WTC11 (cell line): ENCODE measurements around the gene LLGL2. TPM values are rescaled to one million over a fixed set of nuclear protein-coding genes. Genes with fewer than 3 reads are reported as not detected.

ENCODE experiments used
- ATAC-seq: fragments of 200-7000 bp; cut with Tn5 transposase; 2 replicates; pipeline ENCODE4 v1.10.0; 2021; ENCODE audit warnings: mild to moderate bottlenecking, moderate library complexity
- CTCF ChIA-PET: fragments of 300-600 bp; sonication (Branson Sonifier 250); formaldehyde crosslinking; loops from one replicate; lab custom pipeline; 2021; ENCODE audit warnings: antibody characterized with exemption; lab: Charles Lee
- POLR2A ChIA-PET: fragments of 350-600 bp; sonication (Branson Sonifier 250); formaldehyde crosslinking; loops from one replicate; lab custom pipeline; 2021; ENCODE audit warnings: antibody characterized with exemption; lab: Charles Lee
- DNase-seq: peaks from one replicate; pipeline ENCODE4 v3.0.0; 2021; ENCODE audit warnings: low spot score
- H3K27ac Mint-ChIP-seq: 2 replicates; pipeline ENCODE4 v1.8.0; 2021; ENCODE audit warnings: mixed read lengths
- H3K27me3 Mint-ChIP-seq: 2 replicates; pipeline ENCODE4 v1.8.0; 2021; ENCODE audit warnings: low read depth, mild to moderate bottlenecking, moderate library complexity, mixed read lengths
- H3K36me3 Mint-ChIP-seq: 2 replicates; pipeline ENCODE4 v1.8.0; 2021; ENCODE audit warnings: mixed read lengths
- H3K4me1 Mint-ChIP-seq: 2 replicates; pipeline ENCODE4 v1.8.0; 2022; ENCODE audit warnings: mixed read lengths
- H3K4me3 Mint-ChIP-seq: 2 replicates; pipeline ENCODE4 v1.8.0; 2021; ENCODE audit warnings: mild to moderate bottlenecking, moderate library complexity, mixed read lengths
- H3K9me3 Mint-ChIP-seq: 2 replicates; pipeline ENCODE4 v1.8.0; 2021; ENCODE audit warnings: mixed read lengths
- ATF6 ChIP-seq: sonication (generic); formaldehyde crosslinking; IDR thresholded peaks from 2 replicates; pipeline ENCODE4 v1.8.1; 2023; ENCODE audit warnings: mild to moderate bottlenecking, missing genetic modification reagents
- ERG ChIP-seq: fragments of 250-450 bp; sonication (Bioruptor Pico); IDR thresholded peaks from 2 replicates; pipeline ENCODE4 v1.8.0; 2021; ENCODE audit warnings: mild to moderate bottlenecking
- FOXJ3 ChIP-seq: sonication (generic); formaldehyde crosslinking; IDR thresholded peaks from 2 replicates; pipeline ENCODE4 v1.9.0; 2021; ENCODE audit warnings: missing genetic modification reagents, mild to moderate bottlenecking, borderline replicate concordance
- JUN ChIP-seq: sonication (generic); formaldehyde crosslinking; IDR thresholded peaks from 2 replicates; pipeline ENCODE4 v1.8.0; 2023; ENCODE audit warnings: mild to moderate bottlenecking, missing genetic modification reagents
- MXD4 ChIP-seq: fragments of 250-450 bp; sonication (Bioruptor Pico); IDR thresholded peaks from 2 replicates; pipeline ENCODE4 v1.8.0; 2021; ENCODE audit warnings: mild to moderate bottlenecking, moderate library complexity, borderline replicate concordance
- NR1H2 ChIP-seq: sonication (generic); formaldehyde crosslinking; IDR thresholded peaks from 2 replicates; pipeline ENCODE4 v1.9.0; 2021; ENCODE audit warnings: mild to moderate bottlenecking, moderate library complexity, missing genetic modification reagents
- SP1 ChIP-seq: sonication (generic); formaldehyde crosslinking; conservative IDR thresholded peaks from 2 replicates; pipeline ENCODE4 v1.8.1; 2022; ENCODE audit warnings: missing genetic modification reagents
- TP53 ChIP-seq: sonication (generic); formaldehyde crosslinking; IDR thresholded peaks from 2 replicates; pipeline ENCODE4 v1.8.1; 2023; ENCODE audit warnings: mild to moderate bottlenecking, missing genetic modification reagents
- USF1 ChIP-seq: sonication (generic); formaldehyde crosslinking; IDR thresholded peaks from 2 replicates; pipeline ENCODE4 v1.8.0; 2022; ENCODE audit warnings: mild to moderate bottlenecking, missing genetic modification reagents
- ZNF219 ChIP-seq: sonication (generic); formaldehyde crosslinking; IDR thresholded peaks from 2 replicates; pipeline ENCODE4 v1.8.0; 2023; ENCODE audit warnings: missing genetic modification reagents, mild to moderate bottlenecking, borderline replicate concordance
- ZNF232 ChIP-seq: sonication (generic); formaldehyde crosslinking; IDR thresholded peaks from 2 replicates; pipeline ENCODE4 v1.8.0; 2022; ENCODE audit warnings: mild to moderate bottlenecking, missing genetic modification reagents
- ZNF416 ChIP-seq: fragments of 250-450 bp; sonication (Bioruptor Pico); IDR thresholded peaks from 2 replicates; pipeline ENCODE4 v1.9.0; 2021; ENCODE audit warnings: mild to moderate bottlenecking, inconsistent platforms
- ZNF512 ChIP-seq: sonication (generic); formaldehyde crosslinking; IDR thresholded peaks from 2 replicates; pipeline ENCODE4 v1.8.1; 2022; ENCODE audit warnings: missing genetic modification reagents, borderline replicate concordance
- total RNA-seq: library from RNA; stranded (reverse); gene quantifications from 3 replicates; pipeline ENCODE4 v1.2.3, GENCODE V29; 2021

The LLGL2 gene
- total RNA-seq, 1 experiment from 2014 or later = 103 TPM

- TF ChIP-seq USF1 (CRISPR knock-in tag) (no peak), ERG (CRISPR knock-in tag) (no peak)
These were observed 24.0 kb upstream of the LLGL2 start (continued) for GRCh38 chr17:75501378-75502071.

- no peak for DNase-seq
- no peak overlapping the region for H3K4me3 Mint-ChIP-seq
- POLR2A ChIA-PET = interaction anchor here (1.1 kb wide), 1 partner anchor 15 kb away, joined by 3 read pairs; no protein-coding TSS in a partner anchor
- CTCF ChIA-PET = interaction anchor here (1.2 to 1.7 kb wide), 6 partner anchors 9 to 131 kb away, joined by 3 to 12 read pairs (median 5); partner anchors contain the start of gene SMIM5
- no peak for ATAC-seq
- no peaks in the 10 kb centered on the region for H3K27me3 Mint-ChIP-seq
- peaks cover 13% of the 10 kb centered on the region; the same call in 1 of the 2 replicates for H3K36me3 Mint-ChIP-seq
- H3K4me1 Mint-ChIP-seq = no peaks in the 10 kb centered on the region
- TF ChIP-seq ZNF416 (CRISPR knock-in tag) (no peak), SP1 (CRISPR knock-in tag) (no peak), JUN (CRISPR knock-in tag) (no peak), ZNF512 (CRISPR knock-in tag) (no peak), ATF6 (no peak), USF1 (CRISPR knock-in tag) (no peak)
- no peak overlapping the region for H3K27ac Mint-ChIP-seq
- no peaks in the 10 kb centered on the region for H3K9me3 Mint-ChIP-seq
These were observed 23.3 kb upstream of the LLGL2 start for GRCh38 chr17:75502072-75502720.

GRCh38 chr17:75502721-75503329 lies 22.7 kb upstream of the LLGL2 start:
- CTCF ChIA-PET = interaction anchor here (0.5 to 3.0 kb wide), 16 partner anchors 10 to 324 kb away, joined by 3 to 12 read pairs (median 4); partner anchors contain the start of genes MIF4GD, SLC25A19, SMIM5 and TSEN54
- no peak for ATAC-seq

GRCh38 chr17:75503337-75503950 lies 22.1 kb upstream of the LLGL2 start:
- H3K27me3 Mint-ChIP-seq = no peaks in the 10 kb centered on the region
- DNase-seq = no peak
- TF ChIP-seq USF1 (CRISPR knock-in tag) (no peak), ZNF232 (no peak), JUN (CRISPR knock-in tag) (no peak), TP53 (CRISPR knock-in tag) (no peak), FOXJ3 (no peak), ZNF219 (CRISPR knock-in tag) (no peak), MXD4 (no peak)
- TF ChIP-seq, all 79 proteins: peak for 0
- no peaks in the 10 kb centered on the region for H3K4me1 Mint-ChIP-seq
- no peak for ATAC-seq
- no peak overlapping the region for H3K27ac Mint-ChIP-seq
- ChIA-PET CTCF (interaction anchor here (0.5 to 3.0 kb wide), 18 partner anchors 11 to 1230 kb away, joined by 3 to 12 read pairs (median 4); partner anchors contain the start of genes MIF4GD, SLC25A19, SMIM5 and TSEN54), POLR2A (no interaction called here)
- no peak overlapping the region for H3K4me3 Mint-ChIP-seq
- H3K9me3 Mint-ChIP-seq = no peaks in the 10 kb centered on the region
- peaks cover 10% of the 10 kb centered on the region; the same call in 1 of the 2 replicates for H3K36me3 Mint-ChIP-seq

More at GRCh38 chr17:75502721-75503329, 22.7 kb upstream of the LLGL2 start:
- POLR2A ChIA-PET = no interaction called here
- Mint-ChIP-seq H3K27ac (no peak overlapping the region), H3K4me1 (no peaks in the 10 kb centered on the region), H3K4me3 (no peak overlapping the region), H3K27me3 (no peaks in the 10 kb centered on the region), H3K9me3 (no peaks in the 10 kb centered on the region), H3K36me3 (peaks cover 10% of the 10 kb centered on the region; the same call in 1 of the 2 replicates)
- TF ChIP-seq NR1H2 (CRISPR knock-in tag) = no peak
- DNase-seq = no peak
